ENCODE results near the gene GON7. TPM values are rescaled to one million over a fixed set of nuclear protein-coding genes. Genes with fewer than 3 reads are reported as not detected.
A peak's percentile ranks its signal among the peaks of the same experiment; 100 is the strongest.

Gene GON7
- total RNA-seq, 2 donors from 2014 or later, result 7.8 to 11.9 TPM

DNA sequence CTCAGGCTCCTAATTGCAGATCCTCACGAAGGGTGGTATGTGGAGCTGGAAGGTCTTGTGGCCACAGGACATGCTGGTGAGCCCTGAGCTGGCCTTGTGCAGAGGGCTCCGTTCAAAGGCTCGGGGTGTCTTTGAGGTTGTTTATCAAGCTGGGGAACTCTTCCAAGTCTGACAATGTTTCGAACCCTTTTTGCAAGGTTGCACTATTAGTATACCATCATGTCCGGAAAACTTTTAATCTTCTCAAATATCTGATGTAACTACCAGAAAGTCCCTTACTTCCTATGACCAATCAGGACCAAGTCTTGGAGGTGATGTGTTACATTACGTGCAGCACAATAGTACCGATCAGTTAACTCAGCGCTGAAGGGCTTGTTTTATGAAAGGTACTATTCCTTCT, 21.7 kb upstream of the GON7 start:
- H3K9me3 ChIP-seq, result no peaks in the 10 kb centered on the region
- no peak for DNase-seq (ENCODE audit: low spot score)
- H3K27me3 ChIP-seq, result no peaks in the 10 kb centered on the region
- H3K4me3 ChIP-seq, result no peak overlapping the region
- TF ChIP-seq, protein P1, sequence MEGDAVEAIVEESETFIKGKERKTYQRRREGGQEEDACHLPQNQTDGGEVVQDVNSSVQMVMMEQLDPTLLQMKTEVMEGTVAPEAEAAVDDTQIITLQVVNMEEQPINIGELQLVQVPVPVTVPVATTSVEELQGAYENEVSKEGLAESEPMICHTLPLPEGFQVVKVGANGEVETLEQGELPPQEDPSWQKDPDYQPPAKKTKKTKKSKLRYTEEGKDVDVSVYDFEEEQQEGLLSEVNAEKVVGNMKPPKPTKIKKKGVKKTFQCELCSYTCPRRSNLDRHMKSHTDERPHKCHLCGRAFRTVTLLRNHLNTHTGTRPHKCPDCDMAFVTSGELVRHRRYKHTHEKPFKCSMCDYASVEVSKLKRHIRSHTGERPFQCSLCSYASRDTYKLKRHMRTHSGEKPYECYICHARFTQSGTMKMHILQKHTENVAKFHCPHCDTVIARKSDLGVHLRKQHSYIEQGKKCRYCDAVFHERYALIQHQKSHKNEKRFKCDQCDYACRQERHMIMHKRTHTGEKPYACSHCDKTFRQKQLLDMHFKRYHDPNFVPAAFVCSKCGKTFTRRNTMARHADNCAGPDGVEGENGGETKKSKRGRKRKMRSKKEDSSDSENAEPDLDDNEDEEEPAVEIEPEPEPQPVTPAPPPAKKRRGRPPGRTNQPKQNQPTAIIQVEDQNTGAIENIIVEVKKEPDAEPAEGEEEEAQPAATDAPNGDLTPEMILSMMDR (IDR thresholded peaks at IDR 0.05), result no peak
- no peak overlapping the region for H3K27ac ChIP-seq
- H3K4me1 ChIP-seq, result peaks cover 0 to 10% of the 10 kb centered on the region in 2 donors
- peaks cover 37% of the 10 kb centered on the region for H3K36me3 ChIP-seq

DNA sequence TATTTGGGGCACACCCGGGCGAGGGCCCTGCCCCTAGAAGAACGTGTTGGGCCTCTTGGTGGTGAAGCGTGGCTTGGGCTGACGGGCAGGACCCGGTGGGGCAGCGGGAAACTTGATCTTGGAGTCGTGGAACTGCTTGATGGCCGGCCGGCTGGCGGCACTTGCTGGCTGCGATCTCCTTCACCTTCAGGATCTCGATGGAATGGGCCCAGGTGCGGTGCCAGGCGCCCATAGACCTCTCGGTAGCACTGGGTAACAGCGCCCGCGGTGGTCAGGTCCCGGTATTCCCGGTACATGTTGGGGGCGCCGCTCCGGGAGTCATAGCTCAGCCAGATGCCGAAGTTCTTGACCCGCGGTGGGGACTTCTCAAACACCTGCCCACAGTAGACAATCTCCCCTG, 16.7 kb upstream of the GON7 start:
- no peak for DNase-seq (ENCODE audit: low spot score)
- Histone ChIP-seq H3K27ac (no peak overlapping the region), H3K9me3 (no peaks in the 10 kb centered on the region), H3K4me3 (no peak overlapping the region), H3K4me1 (no peaks in the 10 kb centered on the region), H3K27me3 (no peaks in the 10 kb centered on the region), H3K36me3 (peaks cover 80% of the 10 kb centered on the region)
- TF ChIP-seq, protein P1 (IDR thresholded peaks at IDR 0.05), result no peak

GRCh38 chr14:93220509-93220908, 13.6 kb upstream of the GON7 start:
- Histone ChIP-seq H3K36me3 (peaks cover 74% of the 10 kb centered on the region), H3K27me3 (no peaks in the 10 kb centered on the region), H3K27ac (no peak overlapping the region), H3K9me3 (no peaks in the 10 kb centered on the region), H3K4me3 (no peak overlapping the region), H3K4me1 (no peaks in the 10 kb centered on the region)
- TF ChIP-seq, protein P1 (IDR thresholded peaks at IDR 0.05), result no peak
- no peak for DNase-seq (ENCODE audit: low spot score)

DNA sequence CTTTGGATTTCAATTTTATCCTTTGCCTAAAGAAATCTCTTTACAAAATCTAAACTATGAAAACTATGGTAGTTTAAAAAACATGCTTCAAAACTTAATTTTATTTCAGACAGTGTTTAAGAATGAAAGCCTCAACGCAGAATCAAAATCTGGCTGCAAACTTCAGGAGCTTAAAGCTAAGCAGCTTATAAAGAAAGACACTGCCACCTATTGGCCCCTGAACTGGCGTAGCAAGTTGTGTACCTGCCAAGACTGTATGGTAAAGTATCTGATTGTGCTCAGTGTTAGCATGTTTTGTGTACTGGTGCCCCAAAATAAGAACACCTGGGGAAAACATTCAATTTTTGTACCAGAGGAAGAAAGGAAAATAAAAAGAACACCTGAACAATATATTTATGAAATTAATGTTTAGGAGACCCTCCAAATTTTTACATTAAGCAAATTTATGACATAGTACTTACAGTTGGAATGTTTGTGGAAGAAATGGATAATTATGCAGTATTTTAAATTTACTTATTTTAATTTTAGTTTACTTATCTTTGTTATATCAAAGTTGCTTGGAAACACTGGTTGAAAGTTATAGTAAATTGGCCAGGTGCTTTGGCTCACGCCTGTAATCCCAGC, 12.3 kb upstream of the GON7 start:
- Histone ChIP-seq H3K9me3 (no peaks in the 10 kb centered on the region), H3K36me3 (peaks cover 82% of the 10 kb centered on the region), H3K4me1 (no peaks in the 10 kb centered on the region), H3K27me3 (no peaks in the 10 kb centered on the region), H3K27ac (no peak overlapping the region), H3K4me3 (no peak overlapping the region)
- no peak for DNase-seq (ENCODE audit: low spot score)
- TF ChIP-seq, protein P1 (IDR thresholded peaks at IDR 0.05), result peak in 1 of 2 donors; percentile 56

GRCh38 chr14:93214598-93214997, 7.7 kb upstream of the GON7 start:
- no peak for DNase-seq (ENCODE audit: low spot score)
- TF ChIP-seq, protein P1 (IDR thresholded peaks at IDR 0.05), result no peak
- no peaks in the 10 kb centered on the region for H3K27me3 ChIP-seq
- H3K9me3 ChIP-seq, result no peaks in the 10 kb centered on the region
- no peak overlapping the region for H3K4me3 ChIP-seq
- no peak overlapping the region for H3K27ac ChIP-seq
- peaks cover 0 to 4% of the 10 kb centered on the region in 2 donors for H3K4me1 ChIP-seq
- H3K36me3 ChIP-seq, result peaks cover 75% of the 10 kb centered on the region

- Histone ChIP-seq H3K4me1 (peaks cover 0 to 23% of the 10 kb centered on the region in 2 donors), H3K4me3 (no peak overlapping the region), H3K36me3 (peaks cover 67% of the 10 kb centered on the region), H3K9me3 (no peaks in the 10 kb centered on the region), H3K27ac (no peak overlapping the region), H3K27me3 (no peaks in the 10 kb centered on the region)
- no peak for DNase-seq (ENCODE audit: low spot score)
- TF ChIP-seq, protein P1 (IDR thresholded peaks at IDR 0.05), result no peak
Observed at GRCh38 chr14:93212432-93212831, 5.6 kb upstream of the GON7 start.
